T-helper 2 cell (primary cell): ENCODE measurements around the gene IL37.
A peak's percentile ranks its signal among the peaks of the same experiment; 100 is the strongest.

Source experiments
- DNase-seq, 5 experiments: peaks; one replicate each; pipeline versions ENCODE4 v3.0.0 to v3.0.0-alpha.2; 2012 to 2022
- total RNA-seq, 2 donors: gene quantifications; one replicate each; lab custom pipeline; 2026; lab: John Stamatoyannopoulos, UW

IL37 gene, protein sequence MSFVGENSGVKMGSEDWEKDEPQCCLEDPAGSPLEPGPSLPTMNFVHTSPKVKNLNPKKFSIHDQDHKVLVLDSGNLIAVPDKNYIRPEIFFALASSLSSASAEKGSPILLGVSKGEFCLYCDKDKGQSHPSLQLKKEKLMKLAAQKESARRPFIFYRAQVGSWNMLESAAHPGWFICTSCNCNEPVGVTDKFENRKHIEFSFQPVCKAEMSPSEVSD
- 0 reads per million in 2 donors for total RNA-seq

GRCh38 chr2:112910865-112911264 is at the start of gene IL37:
TSS of gene IL37 (plus strand) at chr2:112911165. CDS start at chr2:112913013, 1,848 bp downstream.
- DNase-seq = no peak

- no peak for DNase-seq
These were observed 46.9 kb upstream of the IL37 start for GRCh38 chr2:112864072-112864471.

DNA sequence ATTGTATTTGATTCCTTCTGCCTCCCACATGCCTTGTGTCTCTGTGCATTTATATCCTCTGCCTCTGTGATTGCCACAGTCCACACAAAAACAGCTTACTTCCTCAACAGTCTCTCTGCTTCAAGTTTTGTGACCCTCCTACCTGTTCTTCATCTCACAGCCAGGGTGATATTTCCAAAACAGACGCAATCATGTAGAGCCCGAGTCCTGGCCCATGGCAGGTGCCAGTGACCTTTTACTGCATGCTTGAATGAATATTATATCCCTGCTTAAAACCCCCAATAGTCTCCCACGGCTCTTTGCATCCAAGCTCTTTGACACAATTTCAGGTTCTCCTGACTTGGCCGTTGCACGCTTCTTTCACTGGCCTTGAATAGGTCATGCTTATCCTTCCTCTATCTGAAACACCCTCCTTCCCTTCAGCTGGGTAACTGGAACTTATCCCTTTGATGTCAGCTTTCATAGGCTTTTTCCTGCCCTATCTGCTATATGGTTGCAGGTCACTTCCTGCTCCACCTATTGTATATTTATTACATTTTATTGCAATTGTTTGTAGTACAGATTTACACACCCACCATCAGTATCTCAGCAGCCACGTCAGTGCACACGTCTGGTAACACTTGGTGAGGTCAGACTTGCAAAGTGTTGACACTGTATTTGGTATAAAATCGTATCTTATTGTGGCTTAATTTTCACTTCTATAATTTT is 44.7 kb upstream of the IL37 start:
- DNase-seq = no peak

DNA sequence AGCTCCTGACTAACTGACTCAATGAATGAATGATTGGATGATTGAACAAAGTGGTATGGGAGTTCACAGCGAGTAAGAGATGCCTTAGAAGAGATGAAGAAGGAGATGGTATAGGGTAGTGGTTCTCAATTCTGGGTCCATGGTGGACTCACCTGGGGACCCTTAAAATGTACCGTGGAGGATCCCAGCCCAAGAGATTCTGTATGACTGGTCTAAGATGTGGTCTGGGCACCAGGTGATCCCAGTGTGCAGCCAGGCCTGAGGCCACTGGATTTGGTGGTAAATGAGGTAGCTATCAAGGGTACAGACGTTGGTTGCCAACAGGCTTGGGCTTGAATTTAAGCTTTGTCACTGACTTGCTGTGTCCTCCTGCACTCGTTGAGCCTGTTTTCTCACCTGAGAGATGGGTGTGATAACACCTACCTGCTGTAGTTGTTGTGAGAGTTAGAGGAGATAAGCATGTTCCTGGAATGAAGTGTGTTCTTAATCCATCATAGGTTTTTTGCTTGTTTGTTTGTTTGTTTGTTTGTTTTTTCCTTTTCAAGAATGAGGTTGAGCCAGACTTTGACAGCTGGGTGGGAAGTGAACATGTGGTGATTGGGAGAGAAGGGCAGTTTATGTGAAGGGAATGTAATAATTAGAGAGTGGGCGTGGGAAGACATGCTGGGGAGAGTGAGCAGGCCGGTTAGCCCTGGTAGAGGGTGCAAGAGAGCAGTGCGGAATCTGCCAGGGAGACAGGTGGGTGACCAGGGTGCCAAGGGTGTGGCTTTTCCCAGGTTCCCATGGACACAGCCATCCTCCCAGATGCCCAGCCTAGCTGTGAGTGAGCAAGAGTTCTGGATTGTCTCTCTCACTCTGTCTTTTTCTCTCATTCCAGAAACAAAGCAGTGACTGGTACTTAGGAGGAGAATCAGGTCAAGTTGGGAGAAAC is 43.0 kb upstream of the IL37 start:
- no peak for DNase-seq

- DNase-seq = peak in 1 of 5 experiments; percentile 4
These were observed 41.6 kb upstream of the IL37 start for GRCh38 chr2:112869258-112869842.

DNA sequence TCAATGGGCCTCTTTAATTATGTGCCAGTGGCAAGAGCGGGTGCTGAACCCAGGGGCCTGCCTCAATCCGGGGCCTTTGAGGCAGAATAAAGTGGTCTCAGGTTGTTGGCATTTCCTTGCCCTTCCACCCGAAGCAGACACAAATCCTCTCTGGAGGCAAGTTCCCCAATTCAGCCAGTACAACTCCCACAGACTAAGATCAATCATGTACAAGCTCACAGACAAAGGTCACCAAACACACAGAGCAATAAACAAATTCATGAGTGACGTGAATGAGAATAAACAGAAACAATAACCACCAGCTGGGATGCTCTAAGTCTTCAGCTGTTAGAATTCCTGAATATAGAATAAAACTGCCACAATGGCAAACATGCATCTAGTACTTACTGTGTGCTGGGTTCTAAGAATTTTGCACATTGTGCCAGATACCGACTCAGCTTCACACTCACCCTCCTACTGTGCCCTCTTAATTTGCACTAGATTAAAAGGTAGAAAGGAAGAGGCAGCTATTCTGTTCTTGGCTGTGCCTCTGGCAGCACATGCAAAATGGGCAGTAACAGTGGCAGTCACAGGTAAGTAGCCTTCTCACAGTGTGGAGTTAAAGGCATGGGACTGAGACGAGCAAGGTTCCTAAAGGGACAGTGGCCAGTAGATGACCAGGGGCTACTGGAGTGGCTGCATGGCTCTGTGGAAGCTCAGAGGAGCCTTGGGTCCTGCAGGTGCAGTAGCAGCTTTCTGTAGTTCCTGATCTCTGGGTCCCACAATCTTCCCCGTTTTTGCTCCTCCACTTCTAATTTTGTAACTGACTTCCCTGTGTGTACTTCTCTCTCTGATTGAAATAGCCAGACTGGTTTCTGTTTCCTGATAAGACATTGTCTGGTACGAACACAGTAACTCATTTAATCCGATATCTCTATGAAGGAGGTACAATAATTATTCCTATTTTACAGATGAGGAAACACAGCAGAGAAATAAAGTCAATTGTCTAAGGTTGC is 39.8 kb upstream of the IL37 start:
- DNase-seq = no peak

DNA sequence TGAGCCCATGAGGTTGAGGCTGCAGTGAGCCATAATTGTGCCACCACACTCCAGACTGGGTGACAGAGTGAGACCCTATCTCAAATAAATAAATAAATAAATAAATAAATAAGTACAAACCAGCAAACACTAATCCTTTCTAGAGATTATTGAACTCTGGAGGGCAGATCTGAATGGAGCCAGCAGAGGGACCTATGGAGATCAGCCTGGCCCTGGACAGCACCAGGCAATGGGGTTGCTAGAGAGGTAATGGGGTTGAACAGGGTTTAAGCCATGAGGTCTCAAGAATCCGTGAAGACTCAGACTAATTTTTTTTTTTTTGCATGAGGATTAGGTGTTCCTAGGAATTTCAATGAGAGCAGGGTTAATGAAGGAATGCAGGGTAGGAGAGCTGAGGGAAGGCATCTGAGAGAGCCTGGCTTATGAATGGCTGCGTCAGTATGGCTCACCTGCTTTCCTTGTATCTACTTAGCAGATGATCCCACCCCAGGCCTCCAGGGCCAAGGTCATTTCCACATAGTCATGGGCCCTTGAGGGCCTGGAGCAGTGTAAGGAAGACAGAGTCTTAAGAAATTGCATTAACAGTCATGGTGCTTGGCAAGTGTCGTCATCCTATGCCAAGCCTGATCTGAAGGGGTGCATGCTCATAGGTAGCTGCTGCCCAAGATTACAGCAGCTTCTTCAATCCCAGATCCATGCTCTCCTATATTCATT is 34.6 kb upstream of the IL37 start:
- no peak for DNase-seq

DNA sequence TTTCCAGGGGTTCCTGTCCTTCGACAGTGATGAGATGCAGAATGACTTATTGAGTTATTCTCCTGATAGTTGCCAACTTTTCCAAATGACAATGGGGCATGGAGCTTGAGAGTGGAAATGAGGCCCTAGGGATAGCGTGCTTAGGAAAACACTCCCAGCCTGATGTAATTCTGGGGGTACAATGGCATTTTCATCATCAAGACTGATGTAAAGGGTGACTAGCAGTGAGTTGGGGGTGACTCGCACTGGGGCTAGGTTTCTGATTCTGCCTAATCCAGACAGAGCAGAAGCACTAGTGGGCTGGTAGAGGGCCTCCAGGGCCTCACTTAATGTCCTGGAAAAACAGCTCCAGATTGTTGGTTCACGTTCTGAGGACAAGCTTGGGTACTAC is 34.0 kb upstream of the IL37 start:
- no peak for DNase-seq

- no peak for DNase-seq
These were observed 33.5 kb upstream of the IL37 start for GRCh38 chr2:112877423-112877822.

GRCh38 chr2:112879491-112880041 is 31.4 kb upstream of the IL37 start:
- no peak for DNase-seq

DNA sequence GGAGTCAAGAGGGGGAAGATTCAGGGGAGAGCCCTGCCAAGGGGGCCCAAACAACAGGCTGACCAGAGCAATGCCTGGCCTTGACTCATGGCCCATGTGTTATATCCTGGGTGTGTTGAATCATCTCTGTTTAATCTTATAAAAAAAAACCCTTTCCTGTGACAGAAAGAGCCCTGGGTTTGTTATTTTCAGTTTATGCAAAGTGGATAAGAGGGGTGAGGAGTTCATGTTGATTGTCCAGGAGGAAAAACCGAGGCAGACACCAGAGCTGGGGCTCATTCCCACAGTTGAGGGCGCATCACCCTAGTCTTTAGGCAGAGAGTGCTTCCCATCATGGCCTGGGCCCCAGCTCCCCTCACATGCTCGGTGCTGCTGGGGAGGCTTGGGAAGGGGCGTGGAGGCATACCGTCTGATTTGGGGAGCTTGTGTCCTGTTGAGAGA is 30.9 kb upstream of the IL37 start:
- no peak for DNase-seq

GRCh38 chr2:112880696-112881095 is 30.3 kb upstream of the IL37 start:
- DNase-seq = peak in 1 of 5 experiments; percentile 25

GRCh38 chr2:112881217-112881985 is 29.6 kb upstream of the IL37 start:
- DNase-seq = peak in 1 of 5 experiments; percentile 75

- no peak for DNase-seq
These were observed 27.3 kb upstream of the IL37 start for GRCh38 chr2:112883669-112884068.

GRCh38 chr2:112884869-112885505 is 26.0 kb upstream of the IL37 start:
- peak in 4 of 5 experiments; percentile 23 to 68 (median 51) for DNase-seq

DNA sequence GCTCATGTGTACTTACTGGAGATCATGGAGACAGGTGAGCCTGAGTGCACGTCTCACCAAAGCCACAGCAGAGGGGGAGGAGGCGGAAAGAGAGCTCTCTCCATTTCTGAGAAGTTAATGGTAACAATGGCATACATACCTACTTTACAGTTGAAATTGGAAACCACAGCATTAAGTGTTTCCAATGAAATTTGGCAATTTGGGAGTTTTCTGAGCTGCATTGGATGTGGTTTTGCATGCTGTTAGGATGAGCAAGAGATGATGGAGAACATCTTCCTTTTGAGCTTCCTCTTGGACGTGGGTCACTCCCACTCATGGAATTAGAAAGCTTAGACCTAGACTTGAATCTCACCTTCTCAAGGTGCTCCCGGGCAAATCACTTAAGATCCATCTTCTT is 25.5 kb upstream of the IL37 start:
- peak in 1 of 5 experiments; percentile 29 for DNase-seq

DNA sequence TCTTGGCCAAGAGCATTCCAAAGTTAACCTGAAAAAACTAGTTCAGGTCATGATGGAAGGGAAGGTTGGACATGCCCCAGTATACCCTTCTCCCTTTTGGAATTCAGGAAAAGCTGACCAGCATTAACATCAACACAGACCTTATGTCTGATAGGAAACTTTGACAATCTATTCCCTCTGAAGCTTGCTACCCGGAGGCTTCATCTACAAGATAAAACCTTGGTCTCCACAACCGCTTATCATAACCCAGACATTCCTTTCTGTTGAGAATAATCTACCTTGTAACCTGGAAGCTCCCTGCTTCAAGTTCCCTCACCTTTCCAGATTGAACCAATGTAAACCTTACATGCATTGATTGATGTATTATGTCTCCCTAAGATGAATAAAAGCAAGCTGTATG is 24.7 kb upstream of the IL37 start:
- DNase-seq = no peak

DNA sequence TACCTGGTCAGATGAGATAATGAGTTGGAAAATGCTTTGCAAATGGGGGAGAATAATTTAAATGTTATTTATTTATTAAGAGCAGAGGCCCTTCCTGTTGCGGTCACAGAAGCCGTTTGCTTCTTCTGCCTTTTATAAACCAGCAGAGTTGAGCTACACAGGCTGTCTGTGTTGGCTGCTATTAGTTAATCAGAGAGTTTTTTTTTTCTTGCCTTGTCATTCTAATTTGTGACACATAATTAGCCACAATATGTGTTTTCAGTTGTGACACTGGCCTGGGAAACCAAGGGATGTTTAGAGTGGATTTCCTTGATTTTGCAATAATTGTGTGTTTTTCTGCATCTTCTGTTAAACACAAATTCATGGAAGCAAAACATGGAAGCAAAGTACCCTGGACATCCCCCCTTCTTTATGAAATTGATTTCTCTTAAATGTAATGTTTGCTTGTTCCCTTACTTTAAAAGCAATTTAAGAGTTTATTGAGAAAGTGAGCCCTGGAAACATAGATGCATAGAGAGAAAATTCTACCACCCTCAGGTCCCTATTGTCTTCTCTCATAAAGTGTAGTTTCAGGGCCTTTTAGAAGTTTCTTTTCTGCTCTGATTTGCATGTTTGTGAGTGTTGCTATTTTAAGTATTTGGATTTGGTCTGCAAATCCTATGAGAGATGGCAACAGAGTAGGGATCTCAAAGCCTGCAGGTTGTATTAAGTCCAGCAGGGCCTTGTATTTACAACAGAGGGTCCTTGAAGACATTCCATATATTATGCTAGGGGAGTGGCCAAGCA is 22.8 kb upstream of the IL37 start:
- no peak for DNase-seq
